Fibroblast of the conjunctiva (primary cell): ENCODE data around the gene KLHDC8A.
"Not testable (repeated sequence)": the region's sequence is repeated elsewhere in the genome, so short reads cannot be mapped to it uniquely, and the experiment has no call there.

Experiments used
- DNase-seq: peaks from one replicate; pipeline ENCODE4 v3.0.0-alpha.2; 2010; ENCODE audit warnings: low read depth

Gene KLHDC8A, protein sequence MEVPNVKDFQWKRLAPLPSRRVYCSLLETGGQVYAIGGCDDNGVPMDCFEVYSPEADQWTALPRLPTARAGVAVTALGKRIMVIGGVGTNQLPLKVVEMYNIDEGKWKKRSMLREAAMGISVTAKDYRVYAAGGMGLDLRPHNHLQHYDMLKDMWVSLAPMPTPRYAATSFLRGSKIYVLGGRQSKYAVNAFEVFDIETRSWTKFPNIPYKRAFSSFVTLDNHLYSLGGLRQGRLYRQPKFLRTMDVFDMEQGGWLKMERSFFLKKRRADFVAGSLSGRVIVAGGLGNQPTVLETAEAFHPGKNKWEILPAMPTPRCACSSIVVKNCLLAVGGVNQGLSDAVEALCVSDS

GRCh38 chr1:205356440-205357139 lies at the start of gene KLHDC8A:
TSS of gene KLHDC8A (minus strand) at chr1:205356922. CDS start at chr1:205343604, 13,318 bp downstream.
- DNase-seq, result no peak

GRCh38 chr1:205406252-205406651 lies 49.5 kb upstream of the KLHDC8A start:
- not testable (repeated sequence) for DNase-seq

DNA sequence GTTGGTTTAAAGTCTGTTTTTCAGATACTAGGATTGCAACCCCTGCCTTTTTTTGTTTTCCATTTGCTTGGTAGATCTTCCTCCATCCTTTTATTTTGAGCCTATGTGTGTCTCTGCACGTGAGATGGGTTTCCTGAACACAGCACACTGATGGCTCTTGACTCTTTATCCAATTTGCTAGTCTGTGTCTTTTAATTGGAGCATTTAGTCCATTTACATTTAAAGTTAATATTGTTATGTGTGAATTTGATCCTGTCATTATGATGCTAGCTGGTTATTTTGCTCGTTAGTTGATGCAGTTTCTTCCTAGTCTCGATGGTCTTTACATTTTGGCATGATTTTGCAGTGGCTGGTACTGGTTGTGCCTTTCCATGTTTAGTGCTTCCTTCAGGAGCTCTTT lies 47.8 kb upstream of the KLHDC8A start:
- not testable (repeated sequence) for DNase-seq

GRCh38 chr1:205398586-205398985 lies 41.9 kb upstream of the KLHDC8A start:
- DNase-seq, result no peak

DNA sequence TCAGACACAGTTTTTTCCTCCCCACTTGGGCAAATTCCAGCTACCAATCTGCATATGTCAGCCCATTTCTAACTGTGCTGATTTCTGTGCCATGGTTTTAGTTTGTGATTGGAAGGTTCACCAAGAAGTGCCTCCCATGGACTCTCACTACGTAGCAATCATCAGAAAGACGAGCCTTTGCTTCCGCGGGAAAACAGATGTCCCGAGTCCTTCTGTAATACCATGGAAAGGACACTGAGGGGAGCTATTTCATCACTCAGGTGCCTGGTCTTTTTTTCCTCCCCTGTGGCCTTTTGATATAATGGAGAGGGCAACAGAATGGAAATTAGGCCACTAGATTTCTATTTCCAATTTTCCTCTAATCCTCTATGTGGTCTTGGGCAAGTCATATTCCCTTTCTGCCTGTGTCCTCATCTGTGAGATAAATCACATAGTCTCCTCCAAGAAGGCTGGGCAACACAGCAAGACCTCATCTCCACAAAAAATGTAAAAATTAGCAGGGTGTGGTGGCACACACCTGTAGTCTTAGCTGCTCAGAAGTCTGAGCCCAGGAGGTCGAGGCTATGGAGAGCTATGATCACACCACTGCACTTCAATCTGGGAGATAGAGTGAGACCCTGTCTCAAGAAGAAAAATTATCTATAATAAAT lies 40.4 kb upstream of the KLHDC8A start:
- peak; percentile 12 for DNase-seq

- DNase-seq, result no peak
Measured at GRCh38 chr1:205395616-205396015, 38.9 kb upstream of the KLHDC8A start.

DNA sequence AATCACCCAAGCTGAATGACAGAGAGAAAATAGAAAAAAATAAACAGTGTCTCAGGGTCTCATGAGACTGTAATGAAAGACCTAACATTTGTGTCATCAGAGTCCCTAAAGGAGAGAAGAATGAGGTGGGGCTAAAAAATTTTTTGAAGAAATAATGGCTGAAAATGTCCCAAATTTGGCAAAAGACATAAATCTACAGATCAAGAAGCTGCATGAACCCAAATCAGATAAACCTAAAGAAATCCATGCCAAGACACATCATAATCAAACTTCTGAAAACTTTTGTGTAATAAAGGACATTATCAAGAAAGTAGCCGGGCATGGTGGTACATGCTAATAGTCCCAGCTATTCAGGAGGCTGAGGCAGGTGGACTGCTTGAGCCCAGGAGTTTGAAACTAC lies 35.9 kb upstream of the KLHDC8A start:
- no peak for DNase-seq

DNA sequence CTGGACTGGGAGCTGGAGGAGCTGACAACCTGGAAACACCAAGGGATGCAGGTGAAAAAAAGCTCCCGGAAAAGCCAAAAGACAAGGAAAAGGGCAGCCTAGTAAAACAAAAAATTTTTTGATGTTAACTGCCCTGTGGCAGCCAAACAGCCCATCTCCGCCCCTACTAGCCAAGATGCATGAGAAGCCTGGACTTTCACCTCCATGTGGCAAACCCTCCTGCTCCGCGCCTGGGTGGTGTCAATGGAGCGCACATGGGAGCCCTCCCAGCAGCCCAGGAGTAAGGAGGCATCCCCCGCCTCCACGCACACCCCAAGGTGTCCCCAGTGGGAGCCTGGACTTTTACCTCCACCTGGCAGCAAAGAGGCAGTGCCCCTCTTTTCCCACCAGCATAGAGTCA lies 34.7 kb upstream of the KLHDC8A start:
- no peak for DNase-seq

DNA sequence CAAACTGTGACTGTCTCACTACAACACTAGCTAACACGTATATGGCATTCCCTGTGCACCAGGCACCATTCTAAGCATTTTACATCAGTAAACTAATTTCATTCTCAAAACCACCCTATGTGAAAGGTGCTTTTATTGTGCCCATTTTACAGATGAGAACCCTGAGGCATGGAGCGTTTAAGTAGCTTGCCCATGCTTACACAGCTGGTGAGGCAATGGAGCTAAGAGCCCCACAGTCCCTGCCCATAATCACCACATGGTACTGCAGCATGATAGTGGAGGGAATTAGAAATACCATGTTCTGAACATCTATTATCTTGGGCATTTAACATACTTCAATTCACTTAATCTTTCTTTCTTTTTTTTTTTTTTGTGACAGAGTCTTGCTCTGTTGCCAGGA lies 31.1 kb upstream of the KLHDC8A start:
- DNase-seq, result no peak

DNA sequence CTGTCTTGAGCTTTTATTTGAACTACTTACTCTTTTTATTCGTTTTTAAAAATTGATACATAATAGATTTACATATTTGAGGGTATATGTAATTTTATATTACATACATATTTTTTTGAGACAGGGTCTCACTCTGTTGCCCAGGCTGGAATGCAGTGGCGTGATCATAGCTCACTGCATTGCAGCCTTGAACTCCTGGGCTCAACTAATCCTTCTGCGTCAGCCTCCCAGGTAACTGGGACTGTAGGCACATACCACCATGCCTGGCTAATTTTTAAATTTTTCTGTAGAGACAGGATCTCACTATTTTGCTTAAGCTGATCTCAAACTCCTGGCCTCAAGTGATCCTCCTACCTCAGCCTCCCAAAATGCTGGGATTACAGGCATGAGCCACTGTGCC lies 26.3 kb upstream of the KLHDC8A start:
- DNase-seq, result not testable (repeated sequence)

- DNase-seq, result no peak
Measured at GRCh38 chr1:205382561-205382960, 25.8 kb upstream of the KLHDC8A start.

GRCh38 chr1:205381305-205381704 lies 24.6 kb upstream of the KLHDC8A start:
- DNase-seq, result no peak

DNA sequence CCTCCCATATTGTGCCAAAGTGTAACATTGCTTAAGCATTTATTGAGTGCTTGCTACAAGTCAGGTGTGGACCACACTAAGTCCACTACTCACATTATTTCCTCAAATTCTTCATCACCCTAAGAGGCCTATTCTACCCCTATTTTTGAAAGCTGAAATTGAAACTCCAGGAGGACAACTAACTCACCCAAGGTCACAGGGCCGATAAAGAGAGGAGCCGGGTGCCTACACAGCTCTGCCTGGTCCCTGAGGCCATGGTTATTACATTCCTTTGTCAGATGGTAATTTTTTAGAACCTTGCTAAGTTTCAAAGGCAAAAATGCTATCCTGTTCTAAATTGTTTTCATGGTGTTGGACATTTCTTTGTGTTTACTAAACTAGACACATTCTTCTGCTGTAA lies 24.2 kb upstream of the KLHDC8A start:
- no peak for DNase-seq

DNA sequence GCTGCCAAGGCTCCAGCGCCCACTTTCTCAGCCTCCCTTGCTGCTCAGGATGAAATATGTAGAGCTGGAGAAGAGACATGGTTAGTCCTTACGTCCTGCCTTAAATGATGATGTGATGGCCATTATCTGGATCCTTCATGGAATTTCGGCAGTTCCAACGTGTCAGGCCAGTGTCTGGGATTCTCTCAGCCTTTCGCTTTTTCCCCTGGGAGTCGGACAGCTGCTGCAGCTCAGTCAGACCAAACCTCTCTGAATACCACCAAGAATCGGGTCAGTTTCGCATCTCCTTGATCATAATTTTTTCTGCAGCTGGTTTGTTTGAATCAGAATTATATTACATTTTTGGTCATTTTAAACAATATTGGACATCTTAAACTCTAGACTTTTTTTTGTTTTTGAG lies 22.3 kb upstream of the KLHDC8A start:
- no peak for DNase-seq

GRCh38 chr1:205377355-205377754 lies 20.6 kb upstream of the KLHDC8A start:
- no peak for DNase-seq

DNA sequence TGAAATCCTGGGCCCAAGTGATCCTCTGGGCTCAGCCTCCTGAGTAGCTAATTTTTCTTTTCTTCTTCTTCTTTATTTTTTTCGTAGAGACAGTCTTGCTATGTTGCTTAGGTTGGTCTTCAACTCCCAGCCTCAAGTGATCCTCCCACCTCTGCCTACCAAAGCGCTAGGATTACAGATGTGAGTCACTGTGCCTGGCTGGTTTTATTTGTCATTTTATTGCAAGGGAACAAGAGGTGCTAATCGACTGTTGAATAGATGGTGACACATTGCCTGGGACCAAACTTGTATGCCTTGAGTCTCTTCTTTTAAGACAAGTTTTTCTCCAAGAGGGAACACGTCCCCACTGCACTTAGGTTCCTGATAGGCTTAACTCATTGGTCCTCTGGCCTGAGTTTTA lies 20.0 kb upstream of the KLHDC8A start:
- no peak for DNase-seq

- no peak for DNase-seq
Measured at GRCh38 chr1:205375835-205376545, 19.3 kb upstream of the KLHDC8A start.

DNA sequence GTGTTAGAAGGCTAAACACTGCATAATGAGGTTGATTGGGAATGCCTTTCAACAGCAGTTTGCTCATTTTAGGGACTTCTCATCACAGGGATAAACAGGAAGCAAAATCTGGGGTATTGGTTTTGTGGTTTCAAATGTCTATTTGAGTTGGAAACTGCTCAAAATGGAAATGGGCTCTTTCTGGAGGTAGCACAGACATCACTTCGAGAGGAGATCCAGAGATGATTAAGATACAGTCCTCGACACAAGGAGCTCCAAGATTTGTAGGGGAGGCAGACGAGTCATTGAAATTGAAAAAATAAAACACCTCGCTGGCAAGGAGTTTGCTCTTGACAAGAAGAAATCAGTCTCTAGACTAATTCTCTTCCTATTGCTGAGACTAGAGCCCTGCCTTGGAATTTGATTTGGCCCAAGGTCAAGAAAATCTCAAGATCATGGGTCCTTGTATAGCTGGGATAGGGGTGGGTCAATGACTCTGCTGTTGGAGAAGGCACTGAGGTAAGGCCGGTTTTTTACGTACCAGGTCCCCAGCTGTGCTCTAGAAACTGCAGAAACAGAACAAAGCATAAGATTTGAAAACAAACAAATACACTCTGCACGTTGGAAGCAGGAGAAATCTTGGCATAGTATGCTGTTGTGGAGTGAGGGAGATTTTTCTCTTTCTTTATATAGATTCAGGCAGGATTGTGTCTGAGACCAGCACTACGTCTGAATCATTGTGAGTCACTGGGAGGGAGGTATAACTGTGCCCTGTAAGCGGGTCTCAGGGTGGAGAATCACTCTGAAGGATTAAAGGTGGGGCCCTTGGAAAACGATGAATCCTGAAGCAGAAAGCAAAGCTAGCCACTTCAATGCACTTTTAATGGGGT lies 17.7 kb upstream of the KLHDC8A start:
- no peak for DNase-seq

- DNase-seq, result no peak
Measured at GRCh38 chr1:205373798-205374175, 17.1 kb upstream of the KLHDC8A start.

GRCh38 chr1:205373022-205373797 lies 16.5 kb upstream of the KLHDC8A start:
- DNase-seq, result no peak
